GDM1 (cell line): Measurements from ENCODE around the gene PILRB.
"Not testable (repeated sequence)": the region's sequence is repeated elsewhere in the genome, so short reads cannot be mapped to it uniquely, and the experiment has no call there.

ENCODE experiments used
- DNase-seq: peaks from one replicate; lab custom pipeline; 2025; lab: John Stamatoyannopoulos, UW

PILRB gene

GRCh38 chr7:100358027-100358856, at the start of gene PILRB:
TSS of gene PILRB (plus strand) at chr7:100358117. CDS start at chr7:100358303, 186 bp downstream.
- no peak for DNase-seq

- DNase-seq = not testable (repeated sequence)
These were observed 39.6 kb upstream of the PILRB start for GRCh38 chr7:100318329-100318728.

- not testable (repeated sequence) for DNase-seq
These were observed 36.3 kb upstream of the PILRB start for GRCh38 chr7:100321648-100322047.

- DNase-seq = not testable (repeated sequence)
These were observed 33.7 kb upstream of the PILRB start for GRCh38 chr7:100324194-100324593.

- not testable (repeated sequence) for DNase-seq
These were observed 32.2 kb upstream of the PILRB start for GRCh38 chr7:100325671-100326070.

- DNase-seq = not testable (repeated sequence)
These were observed 31.0 kb upstream of the PILRB start for GRCh38 chr7:100326914-100327313.

- peak; percentile 87 for DNase-seq
These were observed 22.1 kb upstream of the PILRB start for GRCh38 chr7:100335566-100336466.

- DNase-seq = not testable (repeated sequence)
These were observed 19.7 kb upstream of the PILRB start for GRCh38 chr7:100338083-100338696.

- not testable (repeated sequence) for DNase-seq
These were observed 16.6 kb upstream of the PILRB start for GRCh38 chr7:100341286-100341685.

GRCh38 chr7:100342765-100343164, 15.2 kb upstream of the PILRB start:
- no peak for DNase-seq

- DNase-seq = not testable (repeated sequence)
These were observed 13.8 kb upstream of the PILRB start for GRCh38 chr7:100344124-100344559.

- not testable (repeated sequence) for DNase-seq
These were observed 13.2 kb upstream of the PILRB start for GRCh38 chr7:100344560-100345287.

- peak; percentile 10 for DNase-seq
These were observed 12.6 kb upstream of the PILRB start for GRCh38 chr7:100345288-100345672.

- DNase-seq = no peak
These were observed 11.0 kb upstream of the PILRB start for GRCh38 chr7:100346921-100347320.

GRCh38 chr7:100348805-100349204, 9.1 kb upstream of the PILRB start:
- no peak for DNase-seq

- no peak for DNase-seq
These were observed 8.2 kb upstream of the PILRB start for GRCh38 chr7:100349757-100350156.

- DNase-seq = no peak
These were observed 6.3 kb upstream of the PILRB start for GRCh38 chr7:100351657-100352058.

- DNase-seq = not testable (repeated sequence)
These were observed 5.6 kb upstream of the PILRB start for GRCh38 chr7:100352230-100352781.

- no peak for DNase-seq
These were observed 4.8 kb upstream of the PILRB start for GRCh38 chr7:100352984-100353684.

GRCh38 chr7:100353685-100354330, 4.1 kb upstream of the PILRB start:
- no peak for DNase-seq
